ENCODE measurements around the gene FSIP1.

The FSIP1 gene

GRCh38 chr15:39770748-39771689, 11.6 kb downstream of the FSIP1 start:
- H3K27me3 ChIP-seq (ENCODE audit: control insufficient read depth, insufficient read depth, low read length), result no peaks in the 10 kb centered on the region
- H3K4me3 ChIP-seq (ENCODE audit: low read length), result no peak overlapping the region
- no peaks in the 10 kb centered on the region for H3K9me3 ChIP-seq (ENCODE audit: control insufficient read depth, insufficient read depth, low read length)
- 0 out of 2 replicates have a peak, but pooled peaks cover 1% of the 10 kb centered on the region for H3K4me1 ChIP-seq (ENCODE audit: control insufficient read depth, insufficient read depth, low read length)
- no CpG with 5 or more reads among the region's 8 CpGs for WGBS (ENCODE audit: insufficient coverage, insufficient read length)
- no peak for DNase-seq (ENCODE audit: low read depth, low spot score)
- H3K27ac ChIP-seq (ENCODE audit: low read length), result no peak overlapping the region
- no peaks in the 10 kb centered on the region for H3K36me3 ChIP-seq (ENCODE audit: control insufficient read depth, insufficient read depth, low read length)

- Histone ChIP-seq H3K9me3 (ENCODE audit: control insufficient read depth, insufficient read depth, low read length) (no peaks in the 10 kb centered on the region), H3K4me1 (ENCODE audit: control insufficient read depth, insufficient read depth, low read length) (0 out of 2 replicates have a peak, but pooled peaks cover 1% of the 10 kb centered on the region), H3K27ac (ENCODE audit: low read length) (no peak overlapping the region), H3K36me3 (ENCODE audit: control insufficient read depth, insufficient read depth, low read length) (no peaks in the 10 kb centered on the region), H3K4me3 (ENCODE audit: low read length) (no peak overlapping the region), H3K27me3 (ENCODE audit: control insufficient read depth, insufficient read depth, low read length) (no peaks in the 10 kb centered on the region)
- no CpG with 5 or more reads among the region's 5 CpGs for WGBS (ENCODE audit: insufficient coverage, insufficient read length)
- no peak for DNase-seq (ENCODE audit: low read depth, low spot score)
Observed at GRCh38 chr15:39767921-39768320, 14.7 kb downstream of the FSIP1 start.

- WGBS (ENCODE audit: insufficient coverage, insufficient read length), result no CpG with 5 or more reads among the region's 2 CpGs
- Histone ChIP-seq H3K27ac (ENCODE audit: low read length) (no peak overlapping the region), H3K27me3 (ENCODE audit: control insufficient read depth, insufficient read depth, low read length) (no peaks in the 10 kb centered on the region), H3K9me3 (ENCODE audit: control insufficient read depth, insufficient read depth, low read length) (no peaks in the 10 kb centered on the region), H3K36me3 (ENCODE audit: control insufficient read depth, insufficient read depth, low read length) (no peaks in the 10 kb centered on the region), H3K4me3 (ENCODE audit: low read length) (no peak overlapping the region), H3K4me1 (ENCODE audit: control insufficient read depth, insufficient read depth, low read length) (no peaks in the 10 kb centered on the region)
- no peak for DNase-seq (ENCODE audit: low read depth, low spot score)
Observed at GRCh38 chr15:39761006-39761405, 21.6 kb downstream of the FSIP1 start.

GRCh38 chr15:39756806-39757522, 25.7 kb downstream of the FSIP1 start:
- H3K27me3 ChIP-seq (ENCODE audit: control insufficient read depth, insufficient read depth, low read length), result no peaks in the 10 kb centered on the region
- no peak for DNase-seq (ENCODE audit: low read depth, low spot score)
- H3K4me1 ChIP-seq (ENCODE audit: control insufficient read depth, insufficient read depth, low read length), result no peaks in the 10 kb centered on the region
- WGBS (ENCODE audit: insufficient coverage, insufficient read length), result no CpG with 5 or more reads among the region's 2 CpGs
- no peaks in the 10 kb centered on the region for H3K9me3 ChIP-seq (ENCODE audit: control insufficient read depth, insufficient read depth, low read length)
- no peak overlapping the region for H3K4me3 ChIP-seq (ENCODE audit: low read length)
- H3K27ac ChIP-seq (ENCODE audit: low read length), result no peak overlapping the region
- no peaks in the 10 kb centered on the region for H3K36me3 ChIP-seq (ENCODE audit: control insufficient read depth, insufficient read depth, low read length)

- Histone ChIP-seq H3K4me3 (ENCODE audit: low read length) (no peak overlapping the region), H3K4me1 (ENCODE audit: control insufficient read depth, insufficient read depth, low read length) (no peaks in the 10 kb centered on the region), H3K36me3 (ENCODE audit: control insufficient read depth, insufficient read depth, low read length) (no peaks in the 10 kb centered on the region), H3K9me3 (ENCODE audit: control insufficient read depth, insufficient read depth, low read length) (no peaks in the 10 kb centered on the region), H3K27me3 (ENCODE audit: control insufficient read depth, insufficient read depth, low read length) (no peaks in the 10 kb centered on the region), H3K27ac (ENCODE audit: low read length) (no peak overlapping the region)
- DNase-seq (ENCODE audit: low read depth, low spot score), result no peak
- WGBS (ENCODE audit: insufficient coverage, insufficient read length), result 100% methylated on average over 1 of the region's 1 CpG
Observed at GRCh38 chr15:39752991-39753390, 29.6 kb downstream of the FSIP1 start.

GRCh38 chr15:39752246-39752645, 30.4 kb downstream of the FSIP1 start:
- H3K27me3 ChIP-seq (ENCODE audit: control insufficient read depth, insufficient read depth, low read length), result no peaks in the 10 kb centered on the region
- H3K27ac ChIP-seq (ENCODE audit: low read length), result no peak overlapping the region
- H3K36me3 ChIP-seq (ENCODE audit: control insufficient read depth, insufficient read depth, low read length), result no peaks in the 10 kb centered on the region
- H3K4me3 ChIP-seq (ENCODE audit: low read length), result no peak overlapping the region
- H3K4me1 ChIP-seq (ENCODE audit: control insufficient read depth, insufficient read depth, low read length), result no peaks in the 10 kb centered on the region
- DNase-seq (ENCODE audit: low read depth, low spot score), result no peak
- no peaks in the 10 kb centered on the region for H3K9me3 ChIP-seq (ENCODE audit: control insufficient read depth, insufficient read depth, low read length)

- no CpG with 5 or more reads among the region's 2 CpGs for WGBS (ENCODE audit: insufficient coverage, insufficient read length)
- H3K4me3 ChIP-seq (ENCODE audit: low read length), result no peak overlapping the region
- H3K9me3 ChIP-seq (ENCODE audit: control insufficient read depth, insufficient read depth, low read length), result no peaks in the 10 kb centered on the region
- no peak for DNase-seq (ENCODE audit: low read depth, low spot score)
- H3K36me3 ChIP-seq (ENCODE audit: control insufficient read depth, insufficient read depth, low read length), result no peaks in the 10 kb centered on the region
- H3K4me1 ChIP-seq (ENCODE audit: control insufficient read depth, insufficient read depth, low read length), result no peaks in the 10 kb centered on the region
- H3K27me3 ChIP-seq (ENCODE audit: control insufficient read depth, insufficient read depth, low read length), result no peaks in the 10 kb centered on the region
- H3K27ac ChIP-seq (ENCODE audit: low read length), result no peak overlapping the region
Observed at GRCh38 chr15:39748276-39748675, 34.4 kb downstream of the FSIP1 start.

- no peaks in the 10 kb centered on the region for H3K27me3 ChIP-seq (ENCODE audit: control insufficient read depth, insufficient read depth, low read length)
- H3K27ac ChIP-seq (ENCODE audit: low read length), result no peak overlapping the region
- H3K4me3 ChIP-seq (ENCODE audit: low read length), result no peak overlapping the region
- no peaks in the 10 kb centered on the region for H3K4me1 ChIP-seq (ENCODE audit: control insufficient read depth, insufficient read depth, low read length)
- H3K36me3 ChIP-seq (ENCODE audit: control insufficient read depth, insufficient read depth, low read length), result no peaks in the 10 kb centered on the region
- no peak for DNase-seq (ENCODE audit: low read depth, low spot score)
- no peaks in the 10 kb centered on the region for H3K9me3 ChIP-seq (ENCODE audit: control insufficient read depth, insufficient read depth, low read length)
Observed at GRCh38 chr15:39747326-39747725, 35.3 kb downstream of the FSIP1 start.

- no CpG with 5 or more reads among the region's 1 CpG for WGBS (ENCODE audit: insufficient coverage, insufficient read length)
- Histone ChIP-seq H3K27me3 (ENCODE audit: control insufficient read depth, insufficient read depth, low read length) (no peaks in the 10 kb centered on the region), H3K4me1 (ENCODE audit: control insufficient read depth, insufficient read depth, low read length) (no peaks in the 10 kb centered on the region), H3K4me3 (ENCODE audit: low read length) (no peak overlapping the region), H3K27ac (ENCODE audit: low read length) (no peak overlapping the region), H3K36me3 (ENCODE audit: control insufficient read depth, insufficient read depth, low read length) (no peaks in the 10 kb centered on the region), H3K9me3 (ENCODE audit: control insufficient read depth, insufficient read depth, low read length) (no peaks in the 10 kb centered on the region)
- DNase-seq (ENCODE audit: low read depth, low spot score), result no peak
Observed at GRCh38 chr15:39746714-39747276, 35.8 kb downstream of the FSIP1 start.

GRCh38 chr15:39746176-39746575, 36.5 kb downstream of the FSIP1 start:
- Histone ChIP-seq H3K27me3 (ENCODE audit: control insufficient read depth, insufficient read depth, low read length) (no peaks in the 10 kb centered on the region), H3K4me3 (ENCODE audit: low read length) (no peak overlapping the region), H3K4me1 (ENCODE audit: control insufficient read depth, insufficient read depth, low read length) (no peaks in the 10 kb centered on the region), H3K9me3 (ENCODE audit: control insufficient read depth, insufficient read depth, low read length) (no peaks in the 10 kb centered on the region), H3K36me3 (ENCODE audit: control insufficient read depth, insufficient read depth, low read length) (no peaks in the 10 kb centered on the region), H3K27ac (ENCODE audit: low read length) (no peak overlapping the region)
- WGBS (ENCODE audit: insufficient coverage, insufficient read length), result no CpG with 5 or more reads among the region's 2 CpGs
- DNase-seq (ENCODE audit: low read depth, low spot score), result no peak
